Endometrial microvascular endothelial cells (primary cell): Measurements from ENCODE around the gene TUBG2. TPM values are rescaled to one million over a fixed set of nuclear protein-coding genes. Genes with fewer than 3 reads are reported as not detected.
"Not testable (repeated sequence)": the region's sequence is repeated elsewhere in the genome, so short reads cannot be mapped to it uniquely, and the experiment has no call there.

Experiments
- in situ Hi-C: cut with HindIII; loops from 2 replicates; pipeline ENCODE4 v1.10.0; 2017; ENCODE audit warnings: low sequenced_read_pairs, low pct_unique_long_range_greater_than_20kb; ENCODE audit errors: inconsistent ontology term
- total RNA-seq: library from RNA; depleted of rRNA; stranded (reverse); fragments of >200 nt; gene quantifications from one replicate; pipeline ENCODE4 v1.2.3, GENCODE V29; 2015; ENCODE audit errors: inconsistent ontology term

The TUBG2 gene
- total RNA-seq, 1 donor from 2014 or later, result 7.4 TPM

DNA sequence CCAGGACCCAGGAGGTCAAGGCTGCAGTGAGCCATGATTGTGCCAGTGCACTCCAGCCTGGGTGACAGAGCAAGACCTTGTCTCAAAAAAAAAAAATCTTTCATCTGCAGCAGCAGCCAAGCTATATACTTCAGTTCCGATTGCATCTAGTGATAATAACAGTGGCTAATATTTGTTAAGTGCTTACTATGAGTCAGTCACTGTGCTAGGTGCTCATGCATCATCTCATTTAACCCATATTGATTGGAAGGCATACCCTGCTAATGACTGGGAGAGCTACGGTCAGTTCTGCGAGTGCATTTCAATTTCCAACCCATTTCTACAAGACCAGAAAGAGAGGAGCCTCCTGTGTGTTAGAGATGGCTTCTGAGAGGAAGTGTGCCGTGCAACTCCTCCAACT, 7.7 kb upstream of the TUBG2 start:
- in situ Hi-C loops, result no loop called here

DNA sequence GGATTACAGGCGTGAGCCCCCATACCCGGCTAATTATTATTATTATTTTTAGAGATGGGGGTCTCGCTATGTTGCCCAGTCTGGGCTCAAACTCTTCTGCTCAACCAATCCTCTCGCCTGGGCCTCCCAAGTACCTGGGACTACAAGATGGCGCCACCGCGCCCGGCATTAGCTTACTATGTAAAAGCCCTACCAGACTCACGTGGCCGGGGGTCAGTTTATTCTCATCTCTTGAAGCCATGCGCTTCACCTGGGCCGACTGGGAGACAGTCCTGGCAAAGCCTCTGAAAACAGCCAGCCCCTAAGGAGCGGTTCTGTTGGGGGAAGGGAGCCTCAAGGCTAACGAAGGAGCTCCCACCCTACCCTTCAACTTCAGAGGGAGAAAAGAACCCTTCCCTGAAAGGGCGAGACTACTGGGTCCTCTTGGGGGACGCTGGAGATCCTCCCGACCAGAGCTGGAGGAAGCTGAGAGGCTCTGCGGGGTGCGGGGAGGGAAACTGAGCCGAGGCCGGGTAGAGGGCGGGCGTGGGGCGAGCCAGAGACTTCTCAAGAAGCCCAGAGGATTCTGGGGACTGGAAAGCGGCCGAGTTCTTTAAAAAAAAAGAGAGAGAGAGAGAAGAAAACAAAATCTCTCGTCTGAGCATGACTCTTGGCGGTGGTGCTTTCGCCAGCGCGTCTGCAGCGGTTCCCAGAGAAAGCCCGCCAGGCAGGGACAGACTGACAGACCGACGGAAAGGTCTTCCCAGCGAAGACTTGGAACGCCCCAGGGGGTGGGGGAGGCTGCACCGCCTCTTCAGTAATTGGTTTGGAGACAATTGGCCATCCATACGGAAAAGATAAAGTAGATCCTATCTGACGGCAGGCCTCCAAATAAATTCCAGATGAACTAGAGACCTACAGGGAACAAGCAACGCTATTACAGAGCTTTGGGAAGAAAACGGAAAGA, 5.6 kb upstream of the TUBG2 start:
- in situ Hi-C loops, result no loop called here

DNA sequence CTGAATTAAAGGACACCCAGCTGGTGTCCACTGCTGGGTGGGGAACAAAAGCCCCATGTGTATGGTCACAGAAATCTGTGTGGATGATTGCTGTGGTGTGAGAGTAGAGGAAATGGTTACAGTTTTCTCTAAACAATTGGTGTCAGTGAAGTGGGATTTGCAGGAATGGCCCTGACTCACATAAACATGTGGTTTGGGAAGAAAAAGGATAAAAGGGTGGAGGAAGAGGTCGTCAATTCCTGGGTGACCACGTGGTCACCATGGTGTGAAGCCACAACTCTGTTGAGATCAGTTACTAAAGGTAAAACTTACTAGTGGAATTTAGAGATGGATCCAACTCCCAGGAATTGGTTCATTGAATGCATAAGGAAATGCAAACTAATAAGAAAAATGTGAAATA, 3.6 kb upstream of the TUBG2 start:
- in situ Hi-C loops, result no loop called here

DNA sequence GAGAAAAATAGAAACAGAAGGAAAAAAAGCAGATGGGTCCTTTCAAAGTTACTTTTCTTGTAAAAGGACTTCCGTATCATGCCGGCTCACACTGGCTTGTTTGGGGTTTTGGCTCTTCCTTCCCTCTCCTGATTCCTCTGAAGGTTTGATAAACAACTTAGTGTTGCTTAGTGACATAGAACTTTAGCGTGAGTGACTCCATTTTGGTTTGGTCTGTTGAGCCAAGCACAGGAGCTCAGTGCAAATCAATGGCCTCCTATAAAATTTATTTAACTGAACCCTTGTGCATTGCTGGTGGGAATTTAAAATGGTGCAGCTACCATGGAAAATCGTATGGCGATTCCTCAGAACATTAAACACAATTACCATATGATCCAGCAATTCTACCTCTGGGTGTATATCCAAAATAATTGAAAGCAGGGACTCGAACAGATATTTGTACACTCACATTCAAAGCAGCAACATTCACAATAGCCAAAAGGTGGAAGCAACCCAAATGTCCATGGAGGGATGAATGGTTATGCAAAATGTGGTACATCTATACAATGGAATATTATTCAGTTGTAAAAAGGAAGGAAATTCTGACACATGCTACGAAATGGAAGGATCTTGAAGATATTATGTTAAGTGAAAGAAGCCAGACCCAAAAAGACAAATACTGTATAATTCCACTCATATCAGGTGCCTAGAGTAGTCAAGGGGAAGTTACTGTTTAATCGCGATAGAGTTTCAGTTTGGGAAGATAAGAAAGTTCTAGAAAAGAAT, 1.1 kb upstream of the TUBG2 start:
- in situ Hi-C loops, result no loop called here

DNA sequence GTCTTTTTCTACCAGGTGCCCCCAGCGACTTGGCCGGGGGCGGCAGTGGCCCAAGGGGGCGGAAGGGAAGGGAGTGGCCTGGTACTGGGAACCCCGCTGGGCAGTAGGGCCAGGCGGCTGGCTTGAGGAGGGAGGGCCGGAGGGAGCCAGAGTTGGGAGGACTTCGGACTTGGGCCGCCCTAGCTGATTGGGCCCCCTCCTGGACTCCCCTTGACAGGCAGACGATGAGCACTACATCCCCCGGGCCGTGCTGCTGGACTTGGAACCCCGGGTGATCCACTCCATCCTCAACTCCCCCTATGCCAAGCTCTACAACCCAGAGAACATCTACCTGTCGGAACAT, 819 bp downstream of the TUBG2 start:
- in situ Hi-C loops, result not testable (repeated sequence)

DNA sequence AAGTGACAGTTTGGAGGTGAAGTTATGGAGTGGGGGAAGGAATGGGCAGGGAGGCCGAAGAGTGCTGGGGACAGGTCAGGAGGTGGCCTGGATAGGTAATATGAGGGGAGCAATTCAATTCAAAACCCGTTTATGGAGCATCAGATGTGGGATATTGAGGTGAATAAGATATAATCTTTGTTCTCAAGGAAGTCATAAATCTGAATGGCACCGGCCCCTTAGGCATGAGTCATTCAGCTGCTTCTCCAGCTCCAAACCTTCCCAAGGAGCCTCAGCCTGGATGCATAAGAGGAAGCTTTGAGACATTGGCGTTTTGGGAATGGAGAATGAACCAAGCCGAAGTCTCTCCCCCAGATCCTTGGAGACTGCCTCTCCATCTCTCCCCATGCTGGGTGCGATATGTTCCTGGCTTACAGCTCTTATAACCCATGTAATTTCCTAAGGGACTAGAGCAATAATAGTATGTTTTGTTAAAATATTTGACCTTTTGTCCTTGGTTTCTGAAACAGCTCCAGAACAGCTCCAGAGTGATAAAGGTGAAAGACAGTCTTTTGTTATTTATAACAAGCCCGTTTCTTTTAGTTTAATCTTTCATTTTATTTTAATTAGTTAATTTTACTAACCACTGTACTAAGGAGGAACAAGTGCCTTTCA, 1.7 kb downstream of the TUBG2 start:
- in situ Hi-C loops, result no loop called here

DNA sequence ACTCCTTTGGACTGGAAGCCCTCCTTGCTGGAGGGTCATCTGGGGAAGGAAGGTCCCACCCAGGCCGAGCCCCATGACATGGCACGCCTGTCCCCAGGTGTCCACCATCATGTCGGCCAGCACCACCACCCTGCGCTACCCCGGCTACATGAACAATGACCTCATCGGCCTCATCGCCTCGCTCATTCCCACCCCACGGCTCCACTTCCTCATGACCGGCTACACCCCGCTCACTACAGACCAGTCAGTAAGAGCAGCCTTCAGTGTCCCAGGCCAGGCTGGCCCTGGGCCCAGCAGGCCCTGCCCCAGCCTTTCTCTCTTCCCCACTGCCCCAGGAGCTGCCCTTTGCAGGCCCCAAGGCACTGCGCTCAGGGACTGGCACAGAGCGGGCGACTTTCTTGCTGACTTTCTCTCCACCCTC, 6.5 kb downstream of the TUBG2 start:
- in situ Hi-C loops, result no loop called here

DNA sequence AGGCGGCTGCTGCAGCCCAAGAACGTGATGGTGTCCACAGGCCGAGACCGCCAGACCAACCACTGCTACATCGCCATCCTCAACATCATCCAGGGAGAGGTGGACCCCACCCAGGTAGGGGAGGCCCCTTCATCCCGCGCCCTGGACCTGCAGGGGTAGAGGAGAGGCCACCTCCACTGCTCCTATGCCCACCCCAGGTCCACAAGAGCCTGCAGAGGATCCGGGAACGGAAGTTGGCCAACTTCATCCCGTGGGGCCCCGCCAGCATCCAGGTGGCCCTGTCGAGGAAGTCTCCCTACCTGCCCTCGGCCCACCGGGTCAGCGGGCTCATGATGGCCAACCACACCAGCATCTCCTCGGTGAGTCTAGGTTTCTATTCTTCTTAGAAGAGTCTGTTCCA, 7.0 kb downstream of the TUBG2 start:
- in situ Hi-C loops, result not testable (repeated sequence)

DNA sequence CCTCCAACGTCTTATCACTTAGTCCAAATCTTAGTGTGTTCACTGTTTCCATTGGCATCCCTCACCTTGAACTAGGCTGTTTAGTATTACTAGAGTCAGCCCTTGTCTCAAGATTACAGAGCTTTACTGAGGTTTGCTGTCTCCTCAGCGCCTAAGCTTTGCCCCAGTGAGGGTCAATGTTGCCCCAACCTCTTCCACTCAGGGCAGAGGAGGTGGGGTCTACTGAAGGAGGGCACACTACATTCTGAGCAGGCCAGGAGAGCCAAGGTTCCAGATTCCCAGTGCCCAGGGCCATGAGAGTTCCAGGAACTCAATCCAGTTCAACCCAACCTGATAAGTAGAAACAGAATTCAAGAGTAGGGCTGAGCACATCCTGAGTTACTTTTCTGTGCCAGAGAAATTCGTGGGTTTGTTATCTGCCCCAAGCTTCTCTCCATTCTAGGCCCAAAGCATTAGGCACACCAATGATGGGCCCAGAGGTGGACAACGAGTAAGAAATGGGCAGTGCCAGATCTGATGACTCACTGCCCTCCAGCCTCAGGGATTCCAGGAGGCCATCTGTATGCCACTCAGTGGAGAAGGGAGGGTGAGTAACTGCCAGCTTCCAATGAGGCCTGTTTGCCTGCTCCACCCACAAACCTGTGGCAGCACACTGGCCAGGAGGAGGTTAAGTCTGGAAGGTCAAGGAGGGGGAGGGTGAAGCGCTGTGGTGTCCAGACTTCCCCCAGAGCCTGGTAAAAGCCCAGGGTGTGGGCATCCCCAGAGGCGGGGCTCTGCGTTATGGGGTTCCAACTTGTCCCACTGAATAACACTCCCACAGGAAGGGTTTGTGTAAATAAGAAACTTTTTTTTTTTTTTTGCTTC, 8.2 kb downstream of the TUBG2 start:
- in situ Hi-C loops, result no loop called here

DNA sequence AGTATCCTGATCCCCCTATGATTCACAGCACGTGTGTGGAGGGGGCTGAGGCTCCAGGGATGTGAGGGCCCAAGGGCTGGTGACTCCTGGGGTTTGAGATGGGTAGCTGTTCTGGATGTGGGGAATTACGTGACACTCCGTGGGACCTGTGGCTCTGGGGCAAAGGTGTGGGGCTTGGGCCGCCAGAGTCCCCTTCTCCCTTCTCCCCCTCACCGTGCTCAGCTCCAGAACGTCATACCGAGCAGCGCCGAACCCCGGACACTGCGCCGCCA, 10.6 kb downstream of the TUBG2 start:
- in situ Hi-C loops, result no loop called here

DNA sequence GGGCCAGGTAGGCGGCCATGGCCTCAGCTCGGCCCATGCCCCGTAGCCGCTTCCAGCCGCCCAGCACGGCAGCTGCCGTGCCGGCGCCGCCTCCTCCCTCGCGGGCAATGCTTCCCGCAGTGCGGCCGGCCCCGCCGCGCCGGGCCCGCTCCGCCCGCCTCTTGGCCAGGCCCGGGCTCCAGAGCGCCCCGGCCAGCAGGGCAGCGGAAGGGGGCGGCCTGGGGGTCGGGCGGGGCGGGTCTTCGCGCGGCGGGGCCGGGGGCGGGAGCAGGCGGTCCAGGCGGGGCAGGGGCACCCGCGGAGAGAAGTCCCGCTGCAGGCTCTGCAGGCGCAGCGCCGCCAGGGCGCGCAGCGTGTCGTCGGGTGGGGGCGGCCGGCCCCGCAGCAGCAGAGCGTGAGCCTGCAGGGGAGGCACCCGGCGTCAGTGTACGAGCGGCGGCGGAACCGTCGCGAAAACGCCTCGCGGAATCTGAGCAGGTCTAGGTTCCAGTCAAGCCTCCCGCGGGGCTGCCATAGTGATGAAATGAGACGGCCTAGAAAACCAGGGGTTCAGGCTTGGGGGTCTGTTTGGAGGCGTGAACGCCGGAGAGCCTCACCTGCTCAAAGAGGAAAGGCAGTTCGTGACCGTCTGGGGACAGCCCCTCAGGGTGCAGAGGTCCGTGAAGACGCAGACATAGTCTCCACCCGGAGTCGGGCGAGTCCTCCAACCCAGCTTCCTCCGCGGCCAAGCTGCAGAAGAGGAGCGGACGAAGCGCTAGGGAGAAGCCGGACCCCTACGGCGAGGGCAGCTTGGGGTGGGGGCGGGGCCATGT, 11.1 kb downstream of the TUBG2 start:
- in situ Hi-C loops, result no loop called here

DNA sequence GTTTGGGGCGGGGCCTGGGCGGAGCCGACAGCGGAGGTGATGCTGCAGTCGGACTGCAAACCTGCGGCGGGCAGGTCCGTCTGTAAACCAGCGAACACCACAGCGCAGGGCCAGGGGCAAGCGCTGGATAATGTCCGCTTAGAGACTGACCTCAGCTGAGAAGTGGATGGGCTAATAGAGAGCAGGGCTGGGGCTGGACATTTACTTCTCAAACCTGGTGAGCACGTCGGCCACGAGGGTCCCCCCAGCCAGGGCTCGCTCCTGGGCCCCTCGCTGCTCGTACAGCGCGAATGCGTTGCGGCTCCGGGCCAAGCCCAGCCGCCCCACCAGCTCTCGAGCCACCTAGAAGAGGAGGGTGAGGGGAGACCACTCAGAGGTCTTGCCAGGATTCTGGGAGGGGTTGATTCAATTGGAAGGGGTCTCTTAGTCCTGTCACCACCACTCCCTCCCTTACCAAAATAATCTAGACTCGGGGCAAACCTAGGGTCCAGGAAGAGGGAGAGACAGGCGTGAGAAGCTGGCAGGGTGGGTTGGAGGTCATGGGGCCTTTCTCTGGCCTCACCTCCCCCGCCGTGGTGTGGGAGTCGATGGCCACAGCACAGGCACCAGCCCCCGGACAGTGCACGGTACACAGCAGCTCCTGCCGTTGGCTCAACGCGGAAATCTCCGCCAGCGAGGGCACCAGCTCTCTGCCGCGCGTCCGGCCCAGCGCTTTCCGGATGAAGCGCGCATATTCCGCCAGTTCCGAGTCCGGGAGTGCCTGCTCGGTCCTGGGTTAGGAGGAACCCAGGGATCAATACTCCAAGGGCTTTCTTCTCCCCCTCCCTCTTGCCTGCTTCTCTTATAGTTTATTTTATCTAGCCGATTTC, 11.9 kb downstream of the TUBG2 start:
- in situ Hi-C loops, result no loop called here

DNA sequence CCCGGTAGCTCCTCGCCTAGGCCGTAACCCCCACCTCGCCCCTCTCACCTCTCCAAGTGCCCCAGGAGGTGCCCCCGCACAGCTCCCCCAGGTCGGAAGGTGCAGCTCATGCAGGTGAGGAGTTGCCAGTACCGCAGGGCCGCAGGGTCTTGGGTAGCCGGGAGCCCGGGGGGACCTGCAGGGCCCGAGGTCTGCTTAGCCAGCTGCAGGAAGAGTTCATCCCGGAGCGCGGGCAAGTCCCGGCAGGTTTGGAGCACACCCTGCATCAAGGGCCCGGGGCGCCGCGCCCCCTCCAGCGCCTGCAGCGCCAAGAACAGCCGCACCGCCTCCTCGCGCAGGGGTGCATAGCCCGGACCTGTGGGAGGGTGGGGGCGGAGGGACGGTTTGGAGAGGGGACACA, 13.0 kb downstream of the TUBG2 start:
- in situ Hi-C loops, result no loop called here

DNA sequence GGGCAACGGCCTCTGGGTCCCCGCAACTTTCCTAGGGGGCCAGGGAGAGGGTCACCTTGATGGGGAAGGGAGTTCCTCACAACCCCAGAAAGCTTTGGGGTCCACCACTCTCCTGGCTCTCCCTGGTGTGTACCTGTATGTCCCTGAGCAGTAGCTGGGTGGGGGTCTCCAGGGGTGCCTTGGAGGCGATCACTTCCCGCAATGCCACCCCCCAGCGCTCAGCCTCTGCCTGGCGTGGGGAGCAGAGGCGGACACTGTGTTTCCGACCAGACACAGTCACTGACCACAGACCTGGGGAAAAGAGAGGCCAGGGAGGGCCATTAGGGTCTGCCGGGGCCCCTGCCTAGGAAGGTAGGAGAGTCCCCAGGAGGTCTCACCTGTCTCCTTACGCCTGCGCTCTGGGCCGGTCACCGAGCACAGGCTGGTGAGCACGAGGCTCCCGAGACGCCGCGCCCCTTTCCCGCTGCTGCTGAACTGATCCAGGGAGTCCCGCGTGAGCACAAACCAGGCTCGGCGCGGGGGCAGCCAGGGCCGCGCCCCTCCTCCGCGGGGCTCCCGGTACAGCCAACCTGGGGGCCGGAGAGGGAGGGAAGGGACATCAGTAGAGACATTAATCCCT, 14.3 kb downstream of the TUBG2 start:
- in situ Hi-C loops, result no loop called here

DNA sequence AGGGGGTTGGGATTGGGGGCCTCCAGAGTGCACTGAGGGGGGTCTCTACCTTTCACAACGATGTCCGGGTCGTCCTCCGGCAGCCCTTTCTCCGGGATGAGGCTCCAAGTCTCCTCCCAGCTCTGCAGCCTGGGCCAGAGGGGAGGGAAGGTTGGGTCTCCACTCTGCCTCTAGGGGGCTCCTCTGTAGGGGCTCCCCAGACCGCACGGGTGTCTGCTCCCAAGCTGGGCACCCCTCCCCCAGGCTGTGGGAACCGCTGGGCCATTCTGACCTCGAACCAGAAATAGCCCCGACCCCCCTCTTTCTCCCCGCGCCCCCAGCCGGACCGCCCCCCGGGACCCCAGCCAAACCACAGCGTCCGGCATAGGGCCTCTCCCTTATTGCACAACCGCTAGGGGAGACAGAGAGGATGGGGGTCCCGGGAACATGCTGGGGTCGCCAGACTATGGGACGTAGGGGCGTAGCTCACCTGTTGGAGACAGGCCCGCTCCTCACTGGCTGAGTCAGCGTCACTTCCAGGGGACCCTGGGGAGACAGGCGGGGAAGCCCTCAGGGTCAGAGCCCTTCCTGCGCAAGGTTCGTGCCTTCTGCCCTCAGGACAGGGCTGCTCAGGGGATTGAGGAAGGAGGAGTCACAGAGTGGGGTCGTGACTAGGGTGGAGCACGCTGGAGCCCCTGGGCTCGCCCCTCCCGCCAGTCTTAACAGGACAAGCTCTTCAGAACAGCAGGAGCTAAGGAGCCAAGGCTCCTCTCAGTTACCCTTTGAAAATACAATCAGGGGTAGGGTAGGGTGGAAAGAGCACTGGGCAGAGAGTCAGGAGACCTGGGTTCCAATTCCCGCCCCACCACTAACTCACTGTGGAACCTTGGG, 15.0 kb downstream of the TUBG2 start:
- in situ Hi-C loops, result no loop called here

DNA sequence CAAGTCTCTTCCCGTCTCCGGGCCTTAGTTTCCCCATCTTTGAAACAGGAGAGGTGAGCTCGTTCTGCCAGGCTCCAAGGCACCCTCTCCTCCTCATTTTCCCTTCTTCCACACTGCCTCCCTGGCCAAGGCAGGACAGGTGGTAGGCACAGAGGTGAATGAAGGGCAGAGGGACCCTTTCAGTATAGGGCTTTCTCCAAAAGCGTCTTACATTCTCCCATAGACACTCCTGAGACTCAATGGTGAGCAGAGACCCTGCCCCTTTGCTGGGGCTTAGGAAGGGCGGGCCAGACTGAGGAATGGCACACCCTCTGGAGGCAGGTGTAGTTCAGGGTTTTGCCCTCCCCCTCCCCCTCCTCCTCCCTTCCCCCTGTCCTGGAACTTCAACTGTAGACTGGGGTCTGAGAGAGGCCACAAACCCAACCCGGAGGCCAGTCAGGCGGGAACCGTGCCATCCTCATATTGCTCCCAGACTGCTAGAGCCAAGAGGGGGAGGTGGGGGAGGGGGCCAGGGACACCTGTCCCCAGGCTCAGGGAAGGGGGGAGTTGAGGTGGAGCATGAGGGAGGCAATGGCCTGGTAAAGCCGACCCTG, 15.8 kb downstream of the TUBG2 start:
- in situ Hi-C loops, result no loop called here
